Testis (tissue), 3 donors: ENCODE results near the gene SPEN. TPM values are rescaled to one million over a fixed set of nuclear protein-coding genes. Genes with fewer than 3 reads are reported as not detected.

Experiments
- DNase-seq: peaks from one replicate; pipeline ENCODE4 v3.0.0-alpha.2; 2019
- H3K27ac ChIP-seq, 2 donors: fragments of 200-600 bp; sonication (generic); one replicate each; pipeline ENCODE4 v1.5.1; 2019
- H3K27me3 ChIP-seq: fragments of 200-600 bp; sonication (generic); one replicate; pipeline ENCODE4 v1.5.1; 2019
- H3K36me3 ChIP-seq: fragments of 200-600 bp; sonication (generic); one replicate; pipeline ENCODE4 v1.5.1; 2017; ENCODE audit warnings: low read depth; ENCODE audit errors: missing control alignments
- H3K4me1 ChIP-seq: fragments of 200-600 bp; sonication (generic); one replicate; pipeline ENCODE4 v1.5.1; 2019
- H3K4me3 ChIP-seq, 2 donors: fragments of 200-600 bp; sonication (generic); one replicate each; pipeline ENCODE4 v1.5.1; 2017 to 2019
- H3K9me3 ChIP-seq: fragments of 200-600 bp; sonication (generic); one replicate; pipeline ENCODE4 v1.5.1; 2017
- POLR2A ChIP-seq: fragments of 450-650 bp; IDR thresholded peaks from one replicate; pipeline ENCODE4 v1.6.1; 2017; ENCODE audit warnings: antibody characterized with exemption, mild to moderate bottlenecking, moderate library complexity
- WGBS, 2 donors: methylation state at CpG; one replicate each; pipeline ENCODE4 v1.1.5; 2018; 5-methylcytosine and 5-hydroxymethylcytosine counted together
- intact Hi-C: fragments of 100-400 bp; cut with DNase I; formaldehyde crosslinking; loops from one replicate; pipeline ENCODE4 v1.15.1; 2023; ENCODE audit warnings: low total_unique reads
- polyA plus RNA-seq: library from polyadenylated mRNA; stranded (reverse); fragments of 350-450 nt; fragmentation: Illumina TruSeq; extraction: RNeasy Lipid Tissue Mini Kit (QIAGEN cat#74804); gene quantifications from one replicate; pipeline ENCODE4 v1.2.3, GENCODE V29; 2014; ENCODE audit warnings: low read depth, low replicate concordance; ENCODE audit not compliant: insufficient read depth
- total RNA-seq, 2 donors: library from RNA; depleted of rRNA; stranded (reverse); fragments of >200 nt; gene quantifications; one replicate each; pipeline ENCODE4 v1.2.3, GENCODE V29; 2016
- TF ChIP-seq, protein P1 (sequence below), 3 experiments: fragments of 450-650 bp in 2 of 3; fragments of 200-600 bp in 1 of 3; sonication (generic) in 1 of 3; IDR thresholded peaks; one replicate each; pipeline ENCODE4 v1.5.1; 2016 to 2019; ENCODE audit warnings: antibody characterized with exemption in 3 of 3, mild to moderate bottlenecking in 2 of 3, moderate library complexity in 1 of 3

Gene SPEN
- total and polyA plus RNA-seq, 3 donors from 2014 or later = 53.2 to 60.6 (median 54.8) TPM

DNA sequence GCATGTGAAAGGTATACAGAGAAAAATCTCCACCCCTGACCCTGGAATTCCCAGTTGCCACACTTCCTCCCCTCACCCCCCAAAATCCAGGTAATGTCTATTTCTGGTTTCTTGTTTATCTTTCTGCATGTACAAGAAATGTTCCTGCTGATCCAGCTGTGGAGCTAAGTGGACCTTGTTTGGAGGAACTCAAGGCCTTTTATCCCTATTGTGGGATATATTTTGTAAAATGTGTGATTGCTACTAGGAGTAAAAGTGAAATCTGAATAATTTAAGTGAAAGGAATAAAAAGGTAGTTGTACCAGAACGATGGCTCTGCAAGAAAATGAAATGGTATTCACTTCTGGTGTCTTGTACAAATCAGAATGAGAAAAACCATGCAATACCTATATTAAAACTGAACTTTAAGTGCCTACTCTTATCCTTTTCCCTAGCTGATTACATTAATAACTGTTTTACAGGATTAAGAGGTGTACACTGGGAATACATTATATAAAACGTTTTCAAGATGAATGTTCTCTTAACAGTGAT is 3.0 kb downstream of the SPEN start:
- peak overlapping the region; percentile 84 to 99 for H3K4me3 ChIP-seq
- peaks cover 26% of the 10 kb centered on the region for H3K4me1 ChIP-seq
- WGBS, 2 donors = 3 to 4% methylated on average over 2 of the region's 2 CpGs
- intact Hi-C loops = no loop called here
- no peaks in the 10 kb centered on the region for H3K27me3 ChIP-seq
- TF ChIP-seq POLR2A = no peak
- TF ChIP-seq, protein P1, sequence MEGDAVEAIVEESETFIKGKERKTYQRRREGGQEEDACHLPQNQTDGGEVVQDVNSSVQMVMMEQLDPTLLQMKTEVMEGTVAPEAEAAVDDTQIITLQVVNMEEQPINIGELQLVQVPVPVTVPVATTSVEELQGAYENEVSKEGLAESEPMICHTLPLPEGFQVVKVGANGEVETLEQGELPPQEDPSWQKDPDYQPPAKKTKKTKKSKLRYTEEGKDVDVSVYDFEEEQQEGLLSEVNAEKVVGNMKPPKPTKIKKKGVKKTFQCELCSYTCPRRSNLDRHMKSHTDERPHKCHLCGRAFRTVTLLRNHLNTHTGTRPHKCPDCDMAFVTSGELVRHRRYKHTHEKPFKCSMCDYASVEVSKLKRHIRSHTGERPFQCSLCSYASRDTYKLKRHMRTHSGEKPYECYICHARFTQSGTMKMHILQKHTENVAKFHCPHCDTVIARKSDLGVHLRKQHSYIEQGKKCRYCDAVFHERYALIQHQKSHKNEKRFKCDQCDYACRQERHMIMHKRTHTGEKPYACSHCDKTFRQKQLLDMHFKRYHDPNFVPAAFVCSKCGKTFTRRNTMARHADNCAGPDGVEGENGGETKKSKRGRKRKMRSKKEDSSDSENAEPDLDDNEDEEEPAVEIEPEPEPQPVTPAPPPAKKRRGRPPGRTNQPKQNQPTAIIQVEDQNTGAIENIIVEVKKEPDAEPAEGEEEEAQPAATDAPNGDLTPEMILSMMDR (IDR thresholded peaks at IDR 0.05) = no peak
- H3K9me3 ChIP-seq = no peaks in the 10 kb centered on the region
- H3K36me3 ChIP-seq = no peaks in the 10 kb centered on the region
- peak; percentile 13 for DNase-seq
- peak overlapping the region; percentile 96 to 97 for H3K27ac ChIP-seq

DNA sequence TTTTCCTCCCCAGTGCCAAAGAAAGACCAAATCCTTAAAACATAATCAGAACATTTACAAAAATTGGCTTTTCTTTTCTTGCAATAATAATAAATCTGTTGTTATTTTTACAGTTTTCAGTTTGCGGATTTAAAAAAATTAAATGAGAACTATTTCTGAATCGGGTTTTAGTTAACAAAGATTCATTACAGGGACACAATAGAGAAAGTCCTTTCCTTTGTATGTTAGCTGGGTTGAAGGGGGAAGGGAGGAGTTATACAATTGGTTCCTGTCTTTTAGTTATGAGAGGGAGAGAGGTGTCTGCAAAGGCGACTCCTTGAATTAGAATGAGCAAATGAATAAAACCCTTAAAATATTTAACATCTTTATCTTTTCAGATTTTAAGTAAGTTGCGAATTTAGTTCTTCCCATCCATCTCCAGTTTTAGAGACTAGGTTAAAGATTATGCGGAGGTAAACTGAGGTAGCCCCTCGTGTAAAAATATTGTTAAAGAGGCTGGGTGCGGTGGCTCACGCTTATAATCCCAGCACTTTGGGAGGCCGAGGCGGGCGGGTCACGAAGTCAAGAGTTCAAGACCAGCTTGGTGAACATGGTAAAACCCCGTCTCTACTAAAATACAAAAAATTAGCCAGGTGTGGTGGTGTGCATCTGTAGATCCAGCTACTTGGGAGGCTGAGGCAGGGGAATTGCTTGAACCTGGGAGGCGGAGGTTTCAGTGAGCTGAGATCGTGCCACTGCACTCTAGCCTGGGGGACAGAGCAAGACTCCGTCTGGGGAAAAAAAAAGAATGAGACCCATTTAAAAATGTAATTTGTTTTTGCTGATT is 3.9 kb downstream of the SPEN start:
- intact Hi-C loops = no loop called here
- Histone ChIP-seq H3K27ac (peak overlapping the region; percentile 15 to 97), H3K4me3 (no peak overlapping the region), H3K27me3 (no peaks in the 10 kb centered on the region), H3K4me1 (peaks cover 26% of the 10 kb centered on the region), H3K36me3 (no peaks in the 10 kb centered on the region), H3K9me3 (no peaks in the 10 kb centered on the region)
- DNase-seq = peak; percentile 11
- 52 to 53% methylated on average over 16 of the region's 16 CpGs for WGBS, 2 donors
- no peak for TF ChIP-seq POLR2A
- TF ChIP-seq, protein P1 (IDR thresholded peaks at IDR 0.05) = no peak

DNA sequence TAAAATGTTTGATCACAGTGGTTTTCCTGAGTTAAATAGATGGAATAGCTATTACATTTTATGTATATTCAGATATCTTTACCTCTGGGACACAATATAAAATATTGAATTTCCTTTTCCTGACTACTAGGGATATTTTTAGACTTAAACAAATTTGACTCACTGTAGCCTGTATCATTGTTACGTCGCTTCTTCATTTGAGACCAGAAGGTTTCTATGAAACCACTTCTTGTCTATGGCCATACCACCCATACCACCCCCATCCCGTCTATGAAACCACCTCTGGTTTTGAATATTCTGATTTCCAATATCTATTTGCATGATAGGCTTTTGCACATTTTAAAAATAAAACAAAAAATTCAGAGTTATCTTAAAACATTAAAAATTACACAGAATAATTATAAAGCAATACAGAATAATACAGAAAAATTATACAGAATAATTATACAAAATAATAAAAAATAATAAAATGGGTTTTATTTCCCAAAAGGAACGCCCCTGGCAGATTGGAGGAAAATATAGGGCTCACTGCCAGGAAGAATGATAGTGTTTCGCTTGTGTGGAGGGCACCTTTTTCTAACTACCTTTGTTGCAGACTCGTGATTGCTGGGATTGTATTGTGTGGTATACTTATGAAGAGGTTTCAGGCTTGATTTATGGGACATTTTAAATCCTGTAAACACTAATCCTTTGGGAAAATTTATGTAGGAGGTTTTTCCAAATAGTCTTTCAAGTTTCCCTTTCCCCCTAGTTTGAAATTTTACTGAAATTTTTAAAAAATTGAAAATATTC is 4.7 kb downstream of the SPEN start:
- no peaks in the 10 kb centered on the region for H3K9me3 ChIP-seq
- H3K4me3 ChIP-seq = no peak overlapping the region
- no peak for DNase-seq
- WGBS, 2 donors = 53 to 61% methylated on average over 6 of the region's 6 CpGs
- TF ChIP-seq POLR2A = no peak
- TF ChIP-seq, protein P1 (IDR thresholded peaks at IDR 0.05) = no peak
- no peaks in the 10 kb centered on the region for H3K36me3 ChIP-seq
- intact Hi-C loops = no loop called here
- no peaks in the 10 kb centered on the region for H3K27me3 ChIP-seq
- H3K4me1 ChIP-seq = peaks cover 23% of the 10 kb centered on the region
- H3K27ac ChIP-seq = peak overlapping the region in 1 of 2 donors; percentile 15

DNA sequence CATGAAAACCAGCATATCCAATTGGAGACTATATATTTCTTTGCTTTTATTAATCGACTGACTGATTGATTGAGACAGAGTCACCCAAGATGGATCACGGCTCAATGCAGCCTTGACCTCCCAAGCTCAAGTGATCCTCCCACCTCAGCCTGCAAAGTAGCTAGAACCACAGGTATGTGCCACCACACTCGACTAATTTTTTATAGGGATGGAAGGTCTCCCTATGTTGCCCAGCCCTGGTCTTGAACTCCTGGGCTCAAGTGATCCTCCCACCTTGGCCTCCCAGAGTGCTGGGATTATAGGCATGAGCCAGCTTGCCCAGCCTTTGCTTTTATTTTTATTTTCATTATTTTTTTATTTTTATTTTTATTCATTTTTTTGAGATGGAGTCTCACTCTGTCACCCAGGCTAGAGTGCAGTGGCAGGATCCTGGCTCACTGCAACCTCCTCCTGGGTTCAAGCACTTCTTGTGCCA is 5.4 kb downstream of the SPEN start:
- no peaks in the 10 kb centered on the region for H3K36me3 ChIP-seq
- no peak for DNase-seq
- H3K27me3 ChIP-seq = no peaks in the 10 kb centered on the region
- H3K9me3 ChIP-seq = no peaks in the 10 kb centered on the region
- peaks cover 23% of the 10 kb centered on the region for H3K4me1 ChIP-seq
- TF ChIP-seq, protein P1 (IDR thresholded peaks at IDR 0.05) = no peak
- no peak for TF ChIP-seq POLR2A
- 67 to 70% methylated on average over 3 of the region's 3 CpGs for WGBS, 2 donors
- no peak overlapping the region for H3K4me3 ChIP-seq
- no peak overlapping the region for H3K27ac ChIP-seq
- intact Hi-C loops = no loop called here
